Skin epidermis (tissue), 12 donors: ENCODE results near the gene DDX23.
A peak's percentile ranks its signal among the peaks of the same experiment; 100 is the strongest.
"Not testable (repeated sequence)": the region's sequence is repeated elsewhere in the genome, so short reads cannot be mapped to it uniquely, and the experiment has no call there.

Experiments
- H3K27ac ChIP-seq, 21 experiments: fragments of 200-600 bp; sonication (generic) in 11 of 21; one replicate each; pipeline ENCODE4 v1.5.0; 2020; ENCODE audit warnings: mild to moderate bottlenecking in 3 of 21, inconsistent platforms in 2 of 21, moderate library complexity in 2 of 21
- H3K4me3 ChIP-seq, 7 experiments: fragments of 200-600 bp; sonication (generic) in 2 of 7; one replicate each; pipeline ENCODE4 v1.5.0; 2020; ENCODE audit warnings: inconsistent platforms in 2 of 7, mild to moderate bottlenecking in 2 of 7, moderate library complexity in 1 of 7

The DDX23 gene

GRCh38 chr12:48851883-48852733 lies at the start of gene DDX23:
TSS of gene DDX23 (minus strand) at chr12:48852163. CDS start at chr12:48845782, 6,381 bp downstream.
- peak within 1 kb of the TSS; percentile 81 to 99 (median 93) for H3K27ac ChIP-seq
- H3K4me3 ChIP-seq, result peak within 1 kb of the TSS; percentile 67 to 98 (median 91)

- Histone ChIP-seq H3K27ac (no peak overlapping the region), H3K4me3 (no peak overlapping the region)
Measured at GRCh38 chr12:48901278-48901677, 49.3 kb upstream of the DDX23 start.

- Histone ChIP-seq H3K4me3 (no peak overlapping the region), H3K27ac (no peak overlapping the region)
Measured at GRCh38 chr12:48899651-48900050, 47.7 kb upstream of the DDX23 start.

GRCh38 chr12:48894271-48894670 lies 42.3 kb upstream of the DDX23 start:
- H3K27ac ChIP-seq, result no peak overlapping the region
- H3K4me3 ChIP-seq, result no peak overlapping the region

- Histone ChIP-seq H3K27ac (no peak overlapping the region), H3K4me3 (peak overlapping the region in 1 of 7 experiments; percentile 21)
Measured at GRCh38 chr12:48890657-48891418, 38.9 kb upstream of the DDX23 start.

GRCh38 chr12:48889679-48890078 lies 37.7 kb upstream of the DDX23 start:
- H3K4me3 ChIP-seq, result no peak overlapping the region
- H3K27ac ChIP-seq, result no peak overlapping the region

GRCh38 chr12:48883305-48884161 lies 31.6 kb upstream of the DDX23 start:
- Histone ChIP-seq H3K27ac (peak overlapping the region in 1 of 21 experiments; percentile 30), H3K4me3 (no peak overlapping the region)

GRCh38 chr12:48882972-48883304 lies 31.0 kb upstream of the DDX23 start:
- Histone ChIP-seq H3K4me3 (no peak overlapping the region), H3K27ac (peak overlapping the region in 3 of 21 experiments; percentile 30 to 44 (median 36))

- Histone ChIP-seq H3K4me3 (no peak overlapping the region), H3K27ac (peak overlapping the region in 1 of 21 experiments; percentile 36)
Measured at GRCh38 chr12:48882315-48882687, 30.3 kb upstream of the DDX23 start.

- H3K27ac ChIP-seq, result no peak overlapping the region
- H3K4me3 ChIP-seq, result no peak overlapping the region
Measured at GRCh38 chr12:48881686-48882314, 29.8 kb upstream of the DDX23 start.

GRCh38 chr12:48880647-48881046 lies 28.7 kb upstream of the DDX23 start:
- H3K27ac ChIP-seq, result no peak overlapping the region
- no peak overlapping the region for H3K4me3 ChIP-seq

GRCh38 chr12:48878548-48878947 lies 26.6 kb upstream of the DDX23 start:
- H3K27ac ChIP-seq, result no peak overlapping the region
- H3K4me3 ChIP-seq, result no peak overlapping the region

GRCh38 chr12:48875944-48876515 lies 24.1 kb upstream of the DDX23 start:
- H3K4me3 ChIP-seq, result no peak overlapping the region
- H3K27ac ChIP-seq, result no peak overlapping the region

GRCh38 chr12:48873534-48873933 lies 21.6 kb upstream of the DDX23 start:
- not testable (repeated sequence) for H3K27ac ChIP-seq, H3K4me3 ChIP-seq

GRCh38 chr12:48873096-48873495 lies 21.1 kb upstream of the DDX23 start:
- Histone ChIP-seq H3K27ac (no peak overlapping the region), H3K4me3 (no peak overlapping the region)

GRCh38 chr12:48869191-48869590 lies 17.2 kb upstream of the DDX23 start:
- Histone ChIP-seq H3K4me3 (no peak overlapping the region), H3K27ac (no peak overlapping the region)

- Histone ChIP-seq H3K27ac (no peak overlapping the region), H3K4me3 (no peak overlapping the region)
Measured at GRCh38 chr12:48868451-48868850, 16.5 kb upstream of the DDX23 start.

GRCh38 chr12:48866052-48866711 lies 14.2 kb upstream of the DDX23 start:
- Histone ChIP-seq H3K27ac (peak overlapping the region in 5 of 21 experiments; percentile 1 to 79 (median 50)), H3K4me3 (peak overlapping the region in 4 of 7 experiments; percentile 35 to 51 (median 43))
